H7 (cell line): ENCODE results near the gene ZAR1. TPM values are rescaled to one million over a fixed set of nuclear protein-coding genes. Genes with fewer than 3 reads are reported as not detected.
"Not testable (repeated sequence)": the region's sequence is repeated elsewhere in the genome, so short reads cannot be mapped to it uniquely, and the experiment has no call there.

Experiments used
- DNase-seq: peaks from one replicate; pipeline ENCODE4 v3.0.0; 2012
- H3K27me3 ChIP-seq: 2 replicates; pipeline ENCODE4 v1.6.0; 2011; ENCODE audit warnings: mild to moderate bottlenecking, low read length; ENCODE audit not compliant: control insufficient read depth, insufficient read depth
- H3K36me3 ChIP-seq: replicated peaks from 2 replicates; pipeline ENCODE4 v1.5.1; 2011; ENCODE audit warnings: low read length; ENCODE audit not compliant: control insufficient read depth, insufficient read depth
- H3K4me3 ChIP-seq: 2 replicates; pipeline ENCODE4 v1.5.1; 2011; ENCODE audit warnings: low read depth, mild to moderate bottlenecking, control low read depth, low read length, moderate library complexity; ENCODE audit not compliant: insufficient read depth
- total RNA-seq: library from RNA; depleted of rRNA; stranded (reverse); fragments of >200 nt; shearing (Covaris generic); gene quantifications from 2 replicates; pipeline ENCODE4 v1.2.3, GENCODE V29; 2014; rRNA removed

Gene ZAR1
- 0.66 and 1.00 TPM in 2 replicates for total RNA-seq

DNA sequence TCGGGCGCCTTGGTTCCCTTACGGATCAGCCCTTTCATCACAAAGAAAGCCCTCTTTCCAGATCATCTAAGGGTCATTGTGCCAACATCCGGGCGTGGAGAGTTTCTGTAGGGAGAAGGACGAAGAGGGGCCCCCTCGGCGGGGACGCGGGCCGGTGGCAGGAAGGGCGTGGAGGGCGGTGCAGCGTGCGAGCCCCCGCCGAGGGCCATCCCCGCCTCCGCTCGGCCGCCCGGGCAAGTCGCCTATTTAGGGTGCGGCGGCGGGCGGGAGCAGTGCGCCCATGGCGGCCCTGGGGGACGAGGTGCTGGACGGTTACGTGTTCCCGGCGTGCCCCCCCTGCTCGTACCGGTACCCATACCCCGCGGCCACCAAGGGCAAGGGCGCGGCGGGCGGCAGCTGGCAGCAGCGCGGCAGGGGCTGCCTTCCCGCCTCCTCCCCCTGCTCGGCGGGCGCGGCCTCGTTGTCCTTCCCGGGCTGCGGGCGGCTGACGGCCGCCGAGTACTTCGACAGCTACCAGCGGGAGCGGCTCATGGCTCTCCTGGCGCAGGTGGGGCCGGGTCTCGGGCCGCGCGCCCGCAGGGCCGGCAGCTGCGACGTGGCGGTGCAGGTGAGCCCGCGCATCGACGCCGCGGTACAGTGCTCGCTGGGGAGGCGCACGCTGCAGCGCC, at the start of gene ZAR1:
TSS of gene ZAR1 (plus strand) at position 241 of the 668 bp plus-strand sequence. CDS start at position 281, 40 bp downstream.
- peaks cover 50% of the 10 kb centered on the region for H3K27me3 ChIP-seq
- DNase-seq = peak; percentile 82
- H3K36me3 ChIP-seq = no peaks in the 10 kb centered on the region
- peak within 1 kb of the TSS; percentile 48 for H3K4me3 ChIP-seq

DNA sequence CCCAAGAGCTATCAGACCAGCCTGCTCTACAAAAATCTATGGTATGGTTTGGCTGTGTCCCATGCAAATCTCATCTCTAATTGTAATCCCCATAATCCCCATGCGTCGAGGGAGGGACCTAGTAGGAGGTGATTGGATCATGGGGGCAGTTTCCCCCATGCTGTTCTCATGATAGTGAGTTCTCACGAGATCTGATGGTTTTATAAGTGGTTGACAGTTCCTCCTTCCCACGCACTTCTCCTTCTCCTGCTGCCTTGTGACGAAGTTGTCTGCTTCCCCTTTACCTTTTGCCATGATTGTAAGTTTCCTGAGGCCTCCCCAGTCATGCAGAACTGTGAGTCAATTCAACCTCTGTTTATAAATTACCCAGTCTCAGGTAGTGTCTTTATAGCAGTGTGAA, 49.1 kb upstream of the ZAR1 start:
- H3K36me3 ChIP-seq, H3K4me3 ChIP-seq, DNase-seq, H3K27me3 ChIP-seq: not testable (repeated sequence)

DNA sequence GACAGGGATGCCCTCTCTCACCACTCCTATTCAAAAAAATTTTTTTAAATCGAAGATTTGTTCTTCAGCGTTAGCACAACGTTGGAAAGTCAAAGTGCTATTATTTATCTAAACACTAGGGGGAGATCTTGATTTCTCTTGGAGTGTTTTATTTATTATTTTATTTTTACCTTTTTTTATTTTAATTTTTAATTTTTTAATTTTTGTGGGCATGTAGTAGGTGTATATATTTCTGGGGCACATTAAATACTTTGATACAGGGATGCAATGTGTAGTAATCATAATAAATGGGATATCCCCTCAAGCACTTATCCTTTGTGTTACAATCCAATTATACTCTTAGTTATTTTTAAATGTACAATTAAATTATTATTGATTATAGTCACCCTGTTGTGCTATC, 44.3 kb upstream of the ZAR1 start:
- no peak overlapping the region for H3K4me3 ChIP-seq
- DNase-seq = no peak
- H3K36me3 ChIP-seq = no peaks in the 10 kb centered on the region
- H3K27me3 ChIP-seq = no peaks in the 10 kb centered on the region

DNA sequence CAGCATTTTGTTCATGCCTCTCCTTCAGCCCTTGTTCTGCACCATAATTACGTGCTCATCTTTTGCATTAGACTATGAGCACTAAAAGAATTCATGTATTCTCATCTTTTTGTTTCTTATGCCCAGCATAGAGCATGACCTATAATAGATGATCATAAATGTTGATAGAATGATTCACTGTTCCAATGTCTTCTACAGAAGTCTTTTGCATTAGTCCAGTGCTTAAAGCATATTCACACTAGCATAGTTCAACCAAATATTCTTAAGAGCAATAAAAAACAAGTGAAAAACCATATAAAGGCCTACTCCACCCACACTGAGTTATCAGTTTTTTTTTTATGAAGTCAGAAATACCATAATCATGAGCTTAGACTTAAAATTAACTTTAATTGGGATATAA, 43.4 kb upstream of the ZAR1 start:
- Histone ChIP-seq H3K36me3 (no peaks in the 10 kb centered on the region), H3K27me3 (no peaks in the 10 kb centered on the region), H3K4me3 (no peak overlapping the region)
- no peak for DNase-seq

GRCh38 chr4:48449151-48449550, 40.9 kb upstream of the ZAR1 start:
- Histone ChIP-seq H3K4me3 (no peak overlapping the region), H3K27me3 (no peaks in the 10 kb centered on the region), H3K36me3 (no peaks in the 10 kb centered on the region)
- DNase-seq = no peak

GRCh38 chr4:48450740-48451139, 39.3 kb upstream of the ZAR1 start:
- H3K36me3 ChIP-seq = no peaks in the 10 kb centered on the region
- no peaks in the 10 kb centered on the region for H3K27me3 ChIP-seq
- no peak overlapping the region for H3K4me3 ChIP-seq
- DNase-seq = no peak

DNA sequence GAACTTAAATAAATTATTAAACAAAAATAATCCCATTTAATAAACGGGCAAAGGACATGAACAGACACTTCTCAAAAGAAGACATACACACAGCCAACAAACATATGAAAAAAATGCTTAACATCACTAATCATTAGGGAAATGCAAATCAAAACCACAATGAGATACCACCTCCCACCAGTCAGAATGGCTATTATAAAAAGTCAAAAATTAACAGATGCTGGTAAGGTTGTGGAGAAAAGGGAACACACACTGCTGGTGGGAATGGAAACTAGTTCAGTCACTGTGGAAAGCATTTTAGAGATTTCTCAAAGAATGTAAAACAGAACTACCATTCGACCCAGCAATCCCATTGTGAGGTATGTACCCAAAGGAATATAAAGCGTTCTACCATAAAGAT, 38.4 kb upstream of the ZAR1 start:
- not testable (repeated sequence) for H3K27me3 ChIP-seq, H3K4me3 ChIP-seq, DNase-seq, H3K36me3 ChIP-seq

DNA sequence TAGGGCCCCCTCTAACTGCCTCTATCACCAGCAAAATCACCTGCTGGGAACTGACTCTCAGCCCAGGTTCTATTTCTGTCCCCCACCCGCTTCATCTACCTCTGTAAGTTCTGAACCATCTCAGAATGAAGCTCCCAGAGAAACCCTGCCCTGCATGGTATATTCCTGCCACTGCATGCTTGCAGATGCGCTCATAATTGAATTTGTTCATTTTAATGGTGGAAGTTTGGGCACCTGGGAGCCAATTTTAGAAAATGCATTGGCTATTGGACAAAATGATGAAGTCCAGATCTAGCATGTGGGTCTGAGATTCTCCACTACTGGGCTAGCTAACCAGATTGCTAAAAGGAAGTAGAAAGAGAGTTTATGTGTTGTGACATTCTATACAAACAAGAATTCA, 35.5 kb upstream of the ZAR1 start:
- H3K4me3 ChIP-seq = no peak overlapping the region

GRCh38 chr4:48461000-48461399, 29.1 kb upstream of the ZAR1 start:
- DNase-seq = no peak
- Histone ChIP-seq H3K4me3 (no peak overlapping the region), H3K27me3 (no peaks in the 10 kb centered on the region), H3K36me3 (no peaks in the 10 kb centered on the region)

More for the DNA sequence above, 35.5 kb upstream of the ZAR1 start:
- no peak for DNase-seq
- Histone ChIP-seq H3K27me3 (no peaks in the 10 kb centered on the region), H3K36me3 (no peaks in the 10 kb centered on the region)

DNA sequence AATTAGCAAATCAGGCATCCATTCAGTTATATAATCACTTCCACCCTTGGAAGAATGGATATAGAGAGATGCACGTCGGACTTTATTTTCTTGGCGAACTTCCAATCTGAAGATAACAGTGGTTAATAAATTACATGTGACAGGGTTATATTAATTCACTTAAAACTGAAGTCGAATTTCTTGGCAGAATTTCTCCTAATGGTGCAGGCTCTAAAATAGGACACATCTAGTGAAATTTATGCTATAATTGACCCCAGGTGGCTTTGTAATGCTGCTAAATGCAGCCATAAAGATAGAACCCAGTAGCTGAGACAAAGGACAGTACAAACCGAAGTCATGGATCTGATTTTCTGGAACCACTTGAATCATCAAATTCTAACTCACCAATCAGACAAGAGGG, 27.7 kb upstream of the ZAR1 start:
- Histone ChIP-seq H3K36me3 (no peaks in the 10 kb centered on the region), H3K27me3 (no peaks in the 10 kb centered on the region), H3K4me3 (no peak overlapping the region)
- DNase-seq = no peak

- DNase-seq = no peak
- Histone ChIP-seq H3K27me3 (no peaks in the 10 kb centered on the region), H3K4me3 (no peak overlapping the region), H3K36me3 (no peaks in the 10 kb centered on the region)
Measured at GRCh38 chr4:48467442-48467841, 22.6 kb upstream of the ZAR1 start.

DNA sequence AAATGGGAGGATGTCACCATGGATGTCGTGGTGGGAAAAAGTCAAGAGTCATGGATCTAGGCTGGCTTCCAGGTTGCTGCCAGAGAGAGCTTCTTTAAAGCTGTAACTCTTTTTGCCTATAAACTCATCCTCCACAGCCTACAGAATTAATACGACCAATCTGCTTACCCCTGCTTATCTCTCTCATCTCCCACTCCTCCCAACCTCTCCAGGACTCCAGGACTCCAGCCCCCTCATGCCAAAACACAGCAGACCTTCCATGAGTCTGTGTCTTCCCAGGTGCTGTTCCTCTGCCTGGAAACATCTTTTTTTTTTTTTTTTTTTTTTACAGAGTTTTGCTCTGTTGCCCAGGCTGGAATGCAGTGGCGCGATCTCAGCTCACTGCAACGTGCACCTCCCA, 22.2 kb upstream of the ZAR1 start:
- DNase-seq = no peak
- H3K4me3 ChIP-seq = no peak overlapping the region
- no peaks in the 10 kb centered on the region for H3K27me3 ChIP-seq
- no peaks in the 10 kb centered on the region for H3K36me3 ChIP-seq

DNA sequence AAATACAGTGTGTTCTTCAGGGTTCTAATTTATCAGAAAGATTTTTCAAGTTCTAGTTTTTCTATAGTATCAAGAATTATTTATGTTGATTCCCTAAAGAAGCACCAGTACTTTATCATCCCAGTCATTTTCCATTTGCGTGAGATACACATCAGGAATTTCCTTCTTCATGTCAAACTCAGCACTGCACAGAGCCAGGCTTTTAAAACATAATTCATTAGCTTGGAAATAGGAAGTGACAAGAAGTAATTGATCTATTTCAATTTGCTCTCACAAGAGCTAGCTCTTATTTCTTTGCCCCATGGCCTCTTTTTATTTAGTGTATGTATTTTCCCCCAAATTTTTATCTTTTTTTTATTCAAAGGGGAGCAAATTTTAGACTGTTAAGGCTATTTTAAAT, 19.9 kb upstream of the ZAR1 start:
- no peak overlapping the region for H3K4me3 ChIP-seq
- H3K36me3 ChIP-seq = no peaks in the 10 kb centered on the region
- no peaks in the 10 kb centered on the region for H3K27me3 ChIP-seq
- no peak for DNase-seq

- H3K4me3 ChIP-seq = no peak overlapping the region
- no peak for DNase-seq
- no peaks in the 10 kb centered on the region for H3K36me3 ChIP-seq
Measured at GRCh38 chr4:48470570-48470969, 19.5 kb upstream of the ZAR1 start.

DNA sequence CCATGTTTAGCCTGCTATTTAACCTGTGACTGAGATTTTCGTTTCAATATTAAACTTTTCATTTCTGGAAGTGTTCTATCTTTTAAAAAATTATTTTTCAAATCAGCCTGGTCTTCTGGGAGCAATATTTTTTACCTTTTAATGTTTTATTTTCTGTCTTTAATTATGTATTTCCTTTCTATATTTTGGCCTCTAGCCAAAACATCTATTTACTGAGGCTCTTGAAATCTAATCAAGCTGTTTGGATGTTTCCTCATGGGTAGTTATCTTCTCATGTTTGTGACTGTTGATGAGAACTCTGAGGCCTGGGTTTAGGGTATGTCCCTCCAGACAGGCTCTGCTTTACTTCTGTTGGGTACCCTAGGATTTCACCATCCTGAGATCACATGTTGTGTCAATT, 17.3 kb upstream of the ZAR1 start:
- H3K27me3 ChIP-seq = no peaks in the 10 kb centered on the region
- no peak overlapping the region for H3K4me3 ChIP-seq
- DNase-seq = no peak
- no peaks in the 10 kb centered on the region for H3K36me3 ChIP-seq

More at GRCh38 chr4:48470570-48470969, 19.5 kb upstream of the ZAR1 start:
- no peaks in the 10 kb centered on the region for H3K27me3 ChIP-seq

- no peak for DNase-seq
- no peaks in the 10 kb centered on the region for H3K36me3 ChIP-seq
- H3K4me3 ChIP-seq = no peak overlapping the region
- no peaks in the 10 kb centered on the region for H3K27me3 ChIP-seq
Measured at GRCh38 chr4:48475770-48476169, 14.3 kb upstream of the ZAR1 start.
